ENCODE data around the gene AHDC1.
"Not testable (repeated sequence)": the region's sequence is repeated elsewhere in the genome, so short reads cannot be mapped to it uniquely, and the experiment has no call there.

Gene AHDC1

DNA sequence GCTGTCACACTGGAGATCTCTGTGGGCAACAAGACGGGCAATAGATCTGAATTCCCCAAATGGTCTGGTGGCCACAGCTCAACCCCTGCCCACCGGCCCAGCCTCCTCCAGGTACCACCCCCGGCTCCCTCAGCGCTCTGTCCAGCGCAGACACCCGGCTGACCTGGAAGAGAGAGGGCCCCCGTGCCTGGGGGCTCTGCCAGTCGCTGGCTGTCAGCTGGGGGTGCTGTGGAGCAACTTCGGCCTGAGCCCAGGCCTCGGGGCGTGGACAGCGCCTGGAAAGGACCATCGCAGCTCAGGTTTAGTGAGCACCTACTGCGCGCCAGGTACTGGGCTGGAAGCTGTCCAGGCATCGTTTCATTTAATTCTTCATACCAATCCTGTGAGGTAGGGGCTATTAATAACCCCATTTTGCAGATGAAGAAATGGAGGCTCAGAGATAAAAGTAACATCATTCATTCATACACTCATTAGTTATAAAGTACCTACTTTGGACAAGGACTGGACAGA lies 51.0 kb downstream of the AHDC1 start:
- no peak for DNase-seq (ENCODE audit: low read depth)

DNA sequence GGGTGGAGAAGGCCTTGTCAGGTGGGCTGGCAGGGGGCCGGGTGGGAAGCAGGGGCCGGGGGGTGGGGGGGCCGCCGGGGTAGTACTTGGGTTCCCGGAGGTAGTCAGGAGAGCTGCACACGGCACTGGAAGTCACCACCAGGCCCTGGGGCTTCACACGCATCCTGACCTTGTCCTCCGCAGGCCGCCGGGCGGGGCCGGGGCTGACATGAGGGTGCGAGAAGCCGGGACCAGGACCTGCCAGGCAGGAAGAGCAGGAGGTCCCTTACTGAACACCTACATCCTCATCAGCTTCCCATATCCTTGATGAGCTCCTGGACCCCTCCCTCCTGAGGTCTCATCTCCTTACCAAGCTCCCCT lies 52.0 kb downstream of the AHDC1 start:
- DNase-seq (ENCODE audit: low read depth): no peak

DNA sequence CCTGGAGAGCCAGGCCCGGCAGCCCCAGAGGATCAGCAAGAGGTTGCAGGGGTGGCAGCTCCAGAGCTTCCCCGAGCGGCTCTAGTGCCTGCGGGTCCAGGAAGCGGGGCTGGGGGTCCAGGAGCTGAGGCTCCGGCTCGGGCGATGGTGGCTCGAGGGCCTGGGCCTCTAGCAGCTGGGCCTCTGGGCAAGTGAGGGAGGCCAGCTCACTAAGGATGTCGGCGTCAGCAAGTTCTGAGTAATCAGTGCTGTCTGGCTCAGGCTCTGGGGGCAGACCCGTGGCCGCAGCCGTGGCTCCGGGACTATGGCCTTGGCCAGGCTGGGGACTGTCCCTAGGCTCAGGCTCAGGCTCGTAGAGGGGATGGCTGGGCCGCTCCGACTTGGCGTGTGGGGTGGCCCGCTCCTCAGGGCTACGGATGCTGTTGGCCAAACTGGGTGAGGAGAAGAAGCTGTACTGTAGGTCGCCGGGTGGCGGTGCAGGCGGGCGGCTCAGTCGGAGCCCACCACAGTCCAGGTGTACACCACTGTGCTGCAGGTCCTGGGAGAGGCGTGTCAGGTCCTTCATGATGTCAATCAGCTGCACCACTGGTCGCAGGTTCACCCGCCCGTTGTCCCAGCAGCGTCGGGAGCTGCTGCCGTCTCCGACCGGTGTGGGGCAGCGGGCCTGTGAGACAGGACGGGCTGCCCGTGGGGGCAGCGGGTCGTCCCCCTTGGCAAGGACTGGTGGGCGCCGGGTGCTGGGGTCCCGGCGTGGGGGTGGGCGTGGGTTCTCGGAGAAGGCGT lies 52.6 kb downstream of the AHDC1 start:
- DNase-seq (ENCODE audit: low read depth): no peak

DNA sequence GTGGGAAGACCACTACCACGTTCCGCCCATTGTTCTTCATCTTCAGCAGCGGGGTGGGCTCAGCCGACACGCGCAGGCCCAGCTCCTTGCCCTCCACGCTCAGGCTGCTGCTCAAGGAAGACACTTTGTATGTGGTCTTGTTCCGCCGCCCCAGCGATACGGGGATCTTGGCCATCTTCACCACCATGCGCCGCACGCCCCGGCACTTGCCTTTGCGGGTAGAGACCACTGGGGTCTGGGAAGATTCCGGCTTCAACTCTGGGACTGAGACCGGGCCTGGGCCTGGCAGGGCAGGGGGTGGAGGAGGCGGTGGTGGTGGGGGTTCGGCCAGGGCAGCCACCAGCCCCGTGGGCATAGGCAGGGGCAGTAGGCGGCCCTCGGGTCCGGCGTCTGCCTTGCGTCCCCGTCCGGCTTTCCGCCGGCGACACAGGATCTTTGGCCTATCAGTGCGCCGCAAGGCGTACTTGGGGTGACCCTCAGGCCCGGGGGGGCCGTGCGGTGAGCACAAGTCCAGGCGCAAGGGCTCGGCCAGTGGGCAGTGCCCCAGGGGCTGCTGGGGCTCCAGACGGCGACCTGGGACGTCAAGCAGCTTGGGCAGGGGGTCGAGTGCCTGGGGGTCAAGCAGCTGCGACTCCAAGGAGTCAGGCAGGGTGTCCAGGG lies 53.3 kb downstream of the AHDC1 start:
- no peak for DNase-seq (ENCODE audit: low read depth)

DNA sequence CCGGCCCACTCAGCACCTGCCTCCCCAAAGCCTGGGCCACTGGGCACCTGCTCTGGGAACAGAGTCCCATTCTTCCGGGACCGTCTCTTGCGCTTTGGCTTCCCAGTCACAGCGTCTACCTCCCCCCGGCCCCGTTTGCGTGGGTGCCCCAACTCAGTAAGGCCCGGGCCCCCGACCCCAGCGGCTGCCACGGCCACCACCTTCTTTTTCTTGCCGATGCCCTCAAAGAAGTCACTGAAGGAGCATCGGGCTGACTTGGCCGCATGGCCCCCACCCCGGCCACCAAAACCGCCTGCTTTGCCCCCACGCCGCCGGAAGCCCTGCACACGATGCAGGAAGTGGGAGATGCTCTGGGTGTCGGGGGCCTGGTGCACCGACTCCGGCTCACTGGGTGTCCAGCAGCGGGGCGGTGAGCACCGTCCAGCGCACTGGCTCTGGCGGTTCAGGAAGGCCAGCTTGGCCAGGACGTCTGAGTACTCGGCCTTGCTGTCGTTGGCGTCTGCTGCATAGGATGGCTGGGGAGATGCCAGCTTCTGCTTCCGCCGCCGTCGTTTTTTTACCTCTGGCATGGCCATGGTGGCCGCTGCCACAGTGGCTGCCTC lies 54.0 kb downstream of the AHDC1 start:
- no peak for DNase-seq (ENCODE audit: low read depth)

DNA sequence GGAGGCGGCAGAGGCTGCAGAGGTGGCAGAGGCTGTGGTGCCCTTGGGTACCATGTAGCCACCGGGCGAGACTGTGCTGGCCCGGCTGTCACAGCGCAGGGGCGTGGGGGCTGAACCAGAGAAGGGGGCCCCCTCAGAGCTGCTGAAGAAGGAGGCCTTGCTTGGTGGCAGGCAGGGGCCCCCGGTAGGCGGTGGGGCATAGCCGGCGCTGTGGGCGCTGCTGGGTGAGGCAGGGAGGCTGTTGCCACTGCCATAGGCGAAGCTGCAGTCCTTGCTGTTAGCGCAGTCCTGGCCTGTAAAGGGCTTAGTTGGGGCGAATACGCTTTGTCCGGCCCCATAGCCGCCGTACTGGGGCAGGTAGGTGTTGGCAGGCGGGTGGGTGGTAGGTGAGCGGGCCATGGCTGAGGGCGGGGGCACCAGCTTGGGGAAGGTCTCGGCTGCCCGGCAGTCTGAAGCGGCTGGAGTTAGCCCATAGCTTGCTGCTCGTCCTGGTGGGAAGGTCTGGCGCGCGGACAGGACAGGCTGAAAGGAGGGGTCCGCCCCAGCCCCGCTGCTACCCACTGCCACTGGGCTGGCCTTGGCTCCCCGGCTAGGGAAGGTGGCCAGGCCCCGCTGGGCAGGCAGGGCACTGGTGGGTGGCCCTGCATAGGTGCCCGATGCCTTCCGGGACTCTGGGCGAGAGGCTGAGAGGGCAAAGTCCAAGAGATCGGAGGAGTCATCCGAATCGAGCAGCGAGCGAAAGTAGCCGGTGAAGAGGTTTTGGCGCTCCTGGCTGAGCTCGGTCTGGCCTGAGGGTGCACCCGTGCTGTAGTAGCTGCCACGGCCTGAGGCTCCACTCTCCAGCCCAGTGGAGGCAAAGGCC lies 54.9 kb downstream of the AHDC1 start:
- no peak for DNase-seq (ENCODE audit: low read depth)

DNA sequence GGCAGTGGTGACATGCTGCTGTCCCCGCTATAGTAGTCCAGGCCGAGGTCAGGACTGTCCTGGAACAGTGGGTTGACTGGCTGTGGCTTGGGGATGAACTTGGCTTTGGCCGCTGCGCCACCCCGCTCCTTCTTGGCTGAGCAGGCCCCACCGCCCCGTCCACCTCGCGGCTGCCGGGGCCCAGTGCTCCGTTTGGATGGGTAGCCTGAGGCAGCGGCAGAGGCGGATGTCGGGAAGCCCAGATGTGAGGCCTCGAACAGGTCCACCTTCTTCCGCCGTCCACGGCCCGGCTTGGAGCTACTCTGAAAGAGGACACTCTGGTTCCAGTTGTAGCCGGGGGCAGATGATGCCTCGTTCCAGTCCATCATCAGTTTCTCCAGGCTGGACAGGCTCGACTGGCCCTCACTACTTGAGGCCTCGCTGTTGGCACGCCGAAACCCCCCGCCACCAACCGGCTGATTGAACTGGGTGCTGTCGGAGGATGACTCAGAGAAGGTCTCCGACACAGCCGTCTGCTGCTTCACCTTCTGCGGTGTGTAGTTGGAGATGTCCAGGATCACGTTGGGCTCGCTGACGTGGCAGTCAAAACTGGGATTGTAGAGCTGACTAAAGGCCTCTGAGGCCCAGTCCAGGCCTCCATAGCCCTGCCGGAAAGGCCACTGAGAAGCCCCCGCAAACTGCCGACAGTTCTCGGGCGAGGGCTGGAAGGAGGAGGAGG lies 55.6 kb downstream of the AHDC1 start:
- no peak for DNase-seq (ENCODE audit: low read depth)

DNA sequence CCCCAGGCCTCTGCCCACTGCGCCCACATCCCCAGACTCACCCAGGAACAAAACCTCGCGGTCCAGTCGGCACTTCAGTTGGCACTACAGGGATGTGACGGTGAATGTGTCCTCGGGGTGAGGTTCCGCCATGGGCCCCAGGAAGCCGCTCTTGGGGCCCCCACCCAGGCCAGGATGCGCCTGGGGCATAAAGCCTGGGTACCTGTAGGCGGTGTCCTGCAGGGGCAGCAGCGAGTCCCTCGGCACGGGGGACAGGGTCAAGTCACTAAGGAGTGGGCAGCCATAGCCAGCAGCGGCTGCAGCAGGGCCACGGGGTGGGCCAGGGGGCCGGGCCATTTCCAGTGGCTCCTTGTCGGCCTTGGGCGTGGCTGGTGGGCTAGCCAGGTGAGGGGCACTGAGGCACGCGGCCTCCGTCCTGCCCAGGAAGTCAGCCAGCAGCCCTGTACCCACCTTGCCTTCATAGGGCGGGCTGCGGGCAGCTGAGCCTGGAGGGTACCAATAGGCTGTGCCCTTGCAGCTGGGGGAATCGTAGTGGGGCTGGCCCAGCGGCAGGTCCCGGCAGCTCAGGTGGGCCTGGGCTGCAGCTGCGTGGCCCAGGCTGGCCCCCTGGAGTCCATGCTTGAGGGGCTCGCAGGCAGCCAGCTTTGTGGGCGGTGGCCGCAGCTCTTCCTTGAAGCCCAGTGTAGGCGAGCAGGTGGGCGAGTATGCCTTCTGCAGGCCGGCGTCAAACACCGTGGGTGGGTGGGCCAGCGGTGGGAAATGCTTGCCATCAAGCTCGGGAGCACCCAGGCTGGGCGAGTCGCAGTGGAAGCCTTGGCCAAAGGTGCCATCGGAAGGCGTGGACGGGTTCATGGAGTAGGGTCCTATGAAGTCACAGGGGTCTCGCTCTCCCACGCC lies 56.5 kb downstream of the AHDC1 start:
- no peak for DNase-seq (ENCODE audit: low read depth)

DNA sequence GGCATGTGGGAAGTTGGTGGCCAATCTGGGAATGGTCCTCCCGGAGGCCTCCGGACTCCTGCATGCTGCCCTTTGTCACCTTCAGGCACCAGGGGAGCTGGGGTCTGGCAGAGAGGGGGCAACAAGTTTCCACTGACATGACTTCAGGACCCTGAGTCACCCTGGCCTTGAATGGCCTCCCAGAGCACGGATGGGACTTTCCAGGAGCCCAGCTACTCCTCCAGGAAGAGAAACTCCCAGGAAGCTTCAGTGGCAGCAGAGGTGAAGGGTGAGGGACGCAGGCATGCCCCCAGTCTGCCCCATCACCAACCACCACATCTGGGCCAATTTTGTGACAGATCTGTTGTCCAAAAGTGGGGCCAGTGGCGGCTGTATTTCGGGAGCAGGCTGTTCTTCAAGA lies 58.1 kb downstream of the AHDC1 start:
- DNase-seq (ENCODE audit: low read depth): no peak

DNA sequence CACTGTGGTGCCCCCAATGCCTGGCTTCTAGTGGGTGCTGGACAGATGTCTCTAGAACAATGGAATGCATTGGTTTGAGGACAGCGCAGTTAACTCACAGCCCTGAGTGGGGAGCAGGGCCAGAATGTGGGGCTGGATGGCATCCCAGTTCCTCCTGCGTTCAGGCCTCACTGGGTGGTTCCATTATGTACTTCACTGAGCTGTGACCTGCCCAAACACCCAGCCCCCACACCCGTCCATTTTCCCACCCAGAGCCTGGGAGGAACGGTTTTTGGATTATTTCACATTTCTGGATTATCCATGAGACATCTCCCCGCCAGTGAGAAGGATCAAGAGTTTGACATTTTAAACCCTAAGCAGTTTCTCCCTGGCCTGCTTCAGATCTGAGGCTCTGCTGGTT lies 58.7 kb downstream of the AHDC1 start:
- DNase-seq (ENCODE audit: low read depth): no peak

DNA sequence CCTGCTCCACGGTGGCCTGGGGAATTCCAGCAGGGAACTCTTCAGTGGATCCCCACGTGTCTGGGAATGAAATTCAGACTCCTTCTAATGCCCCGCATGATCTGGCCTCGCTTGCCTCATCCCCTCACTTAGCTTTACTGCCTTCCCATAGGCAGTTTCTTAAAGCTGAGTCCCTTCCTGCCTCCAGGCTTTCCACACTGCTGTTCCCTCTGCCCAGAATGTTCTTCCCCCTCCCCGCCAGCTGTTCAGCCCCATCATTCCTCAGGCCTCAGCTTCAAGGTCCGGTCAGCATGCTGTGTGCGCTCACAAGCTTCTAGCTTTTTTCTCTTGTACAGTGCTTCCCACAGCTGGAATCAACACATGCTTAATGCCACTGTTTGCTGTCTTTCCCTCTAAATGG lies 59.1 kb downstream of the AHDC1 start:
- DNase-seq (ENCODE audit: low read depth): no peak

DNA sequence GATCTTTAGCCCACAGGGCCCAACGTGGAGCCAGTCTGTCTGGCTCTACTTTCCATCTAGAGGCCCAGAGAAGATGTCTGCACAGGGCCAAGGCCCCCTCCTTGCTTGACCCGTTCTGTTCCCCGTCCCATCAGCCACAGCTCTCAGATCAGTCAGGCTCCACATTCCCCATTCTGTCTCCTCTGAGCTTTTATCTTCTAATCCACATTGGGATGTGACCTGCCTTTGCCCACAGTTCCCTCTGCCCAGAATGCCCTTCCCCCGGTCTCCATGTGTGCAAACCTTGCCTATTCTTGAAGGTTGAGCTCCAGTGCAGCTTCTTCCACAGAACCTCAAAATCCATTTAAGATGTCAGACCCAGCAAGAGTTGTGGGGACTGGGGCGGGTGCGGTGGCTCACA lies 60.7 kb downstream of the AHDC1 start:
- no peak for DNase-seq (ENCODE audit: low read depth)

DNA sequence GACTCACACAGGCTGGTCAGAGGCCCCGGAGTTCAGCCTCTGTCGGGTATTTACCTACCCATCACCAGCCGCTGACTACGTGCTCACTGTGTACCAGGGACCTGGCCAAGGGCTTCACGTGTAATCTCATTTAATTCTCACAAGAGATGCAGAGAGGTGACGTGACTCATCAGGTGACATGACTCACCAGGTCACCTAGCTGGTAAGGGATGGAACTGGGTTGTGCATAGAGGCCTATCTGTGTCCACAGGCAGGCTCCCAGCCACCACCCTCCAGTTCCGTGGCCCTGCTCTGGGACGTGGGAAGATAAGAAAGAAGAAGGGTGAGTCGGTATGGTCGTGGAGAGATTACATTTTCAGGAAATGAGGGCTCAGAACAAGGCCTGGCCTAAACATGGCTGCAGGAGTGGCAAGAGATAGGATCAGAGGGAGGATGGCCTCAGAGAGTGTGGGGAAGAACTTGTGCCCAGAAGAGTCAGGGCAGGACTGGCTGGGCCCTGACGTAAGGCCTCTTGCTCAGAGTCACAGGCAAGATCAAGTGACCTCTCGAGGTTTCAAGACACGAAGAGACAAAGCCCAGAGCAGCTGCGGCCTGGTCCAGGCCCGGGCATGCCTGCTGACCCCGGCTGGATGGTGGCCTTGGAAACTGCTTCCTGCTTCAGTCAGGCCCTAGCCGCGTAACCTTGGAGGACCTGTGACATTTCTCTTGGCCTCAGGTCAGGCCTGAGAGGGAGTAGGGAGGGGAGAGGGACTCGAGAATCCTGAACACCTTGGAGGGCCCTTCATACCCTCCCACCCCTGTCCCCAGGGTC lies 61.3 kb downstream of the AHDC1 start:
- no peak for DNase-seq (ENCODE audit: low read depth)

DNA sequence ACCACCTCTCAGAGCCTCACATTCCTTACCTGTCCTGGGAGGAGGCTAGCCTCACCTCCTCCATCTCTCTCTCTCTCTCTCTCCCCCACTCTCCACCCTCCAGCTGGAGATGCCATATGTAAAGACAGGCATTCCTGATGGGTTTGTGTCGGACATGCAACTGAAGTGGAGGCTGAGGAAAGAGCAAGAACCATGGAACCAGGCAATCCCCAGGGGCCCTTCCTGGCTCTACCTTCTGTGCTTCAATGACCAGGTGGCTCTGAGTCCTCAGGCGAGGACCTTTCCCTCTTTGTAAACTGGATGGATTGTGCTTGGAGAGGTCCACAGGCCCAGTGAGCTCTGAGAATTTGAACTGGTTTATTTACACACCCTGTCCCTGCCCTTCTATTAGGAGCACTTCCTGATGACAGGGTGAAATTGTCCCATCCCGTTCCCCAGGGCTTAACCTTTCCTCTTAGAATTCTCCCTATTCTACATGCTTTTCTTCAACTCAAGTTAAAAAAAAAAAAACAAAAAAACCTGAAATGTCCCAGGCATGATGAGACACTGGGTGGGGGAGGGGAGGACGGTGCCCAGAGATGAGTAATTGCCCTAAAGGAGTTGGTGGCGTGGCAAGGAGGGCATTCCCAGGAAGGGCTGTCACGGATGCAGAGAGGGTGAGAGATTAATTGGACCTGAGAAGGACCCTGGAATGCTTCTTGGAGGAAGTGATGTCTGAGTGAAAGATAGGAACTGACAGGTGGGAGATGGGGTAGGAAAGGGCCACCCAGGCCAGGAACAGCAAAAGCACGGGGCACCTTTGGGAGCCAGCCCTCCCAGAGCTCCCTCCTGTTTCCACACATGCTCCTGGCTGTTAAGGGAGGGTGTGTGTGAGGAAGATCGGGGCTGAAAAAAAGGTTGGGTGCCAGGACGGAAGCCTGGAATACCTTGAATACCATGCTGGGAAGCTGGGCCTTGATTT lies 63.8 kb downstream of the AHDC1 start:
- no peak for DNase-seq (ENCODE audit: low read depth)

DNA sequence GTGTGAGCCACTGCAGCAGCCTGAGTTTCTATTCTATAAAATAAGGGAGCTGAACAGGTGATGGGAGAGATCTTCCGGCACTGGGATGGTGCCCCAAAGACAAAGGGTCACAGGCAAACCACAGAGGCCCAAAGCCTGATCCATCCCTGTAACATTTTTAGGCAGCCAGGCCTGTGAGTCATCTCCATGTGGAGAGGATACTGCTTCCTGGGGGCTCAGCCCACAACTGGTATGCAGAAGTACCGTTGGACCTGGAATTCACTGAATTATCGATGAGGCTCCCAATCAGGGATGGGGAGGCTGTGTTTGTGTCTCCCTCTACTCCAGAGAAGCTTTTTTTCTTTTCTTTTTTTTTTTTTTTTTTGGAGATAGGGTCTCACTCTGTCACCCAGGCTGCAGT lies 65.2 kb downstream of the AHDC1 start:
- no peak for DNase-seq (ENCODE audit: low read depth)

DNA sequence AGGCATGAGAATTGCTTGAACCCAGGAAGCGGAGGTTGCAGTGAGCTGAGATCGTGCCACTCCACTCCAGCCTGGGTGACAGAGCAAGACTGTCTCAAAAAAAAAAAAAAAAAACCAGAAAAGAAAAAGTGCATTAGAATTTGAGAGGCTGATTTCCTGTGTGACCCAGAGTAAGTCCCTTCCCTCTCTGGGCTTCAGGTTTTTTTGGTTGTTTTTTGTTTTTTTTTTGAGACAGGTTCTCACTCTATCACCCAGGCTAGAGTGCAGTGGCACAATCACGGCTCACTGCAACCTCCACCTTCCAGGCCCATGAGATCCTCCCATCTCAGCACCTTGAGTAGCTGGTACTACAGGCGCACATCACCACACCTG lies 65.7 kb downstream of the AHDC1 start:
- not testable (repeated sequence) for DNase-seq (ENCODE audit: low read depth)

DNA sequence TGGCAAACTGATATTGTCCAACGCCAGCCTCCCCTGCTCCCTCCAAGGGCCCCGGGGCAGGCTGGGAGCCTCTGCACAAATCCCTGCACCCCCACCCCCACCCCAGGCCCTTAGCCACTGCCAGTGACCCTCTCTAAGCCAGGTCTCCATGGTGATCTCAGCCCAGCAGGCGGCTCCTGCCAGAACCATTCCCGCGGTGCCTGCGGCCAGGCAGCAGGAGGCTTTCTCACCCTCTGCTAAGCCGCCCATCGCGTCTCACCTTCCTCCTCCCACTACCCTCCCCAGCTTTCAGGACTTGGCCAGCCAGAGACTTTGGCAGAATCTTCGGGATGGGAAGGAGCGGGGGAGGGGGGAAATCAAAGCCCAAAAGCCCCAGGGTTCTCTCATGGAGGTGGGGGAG lies 67.2 kb downstream of the AHDC1 start:
- DNase-seq (ENCODE audit: low read depth): no peak

DNA sequence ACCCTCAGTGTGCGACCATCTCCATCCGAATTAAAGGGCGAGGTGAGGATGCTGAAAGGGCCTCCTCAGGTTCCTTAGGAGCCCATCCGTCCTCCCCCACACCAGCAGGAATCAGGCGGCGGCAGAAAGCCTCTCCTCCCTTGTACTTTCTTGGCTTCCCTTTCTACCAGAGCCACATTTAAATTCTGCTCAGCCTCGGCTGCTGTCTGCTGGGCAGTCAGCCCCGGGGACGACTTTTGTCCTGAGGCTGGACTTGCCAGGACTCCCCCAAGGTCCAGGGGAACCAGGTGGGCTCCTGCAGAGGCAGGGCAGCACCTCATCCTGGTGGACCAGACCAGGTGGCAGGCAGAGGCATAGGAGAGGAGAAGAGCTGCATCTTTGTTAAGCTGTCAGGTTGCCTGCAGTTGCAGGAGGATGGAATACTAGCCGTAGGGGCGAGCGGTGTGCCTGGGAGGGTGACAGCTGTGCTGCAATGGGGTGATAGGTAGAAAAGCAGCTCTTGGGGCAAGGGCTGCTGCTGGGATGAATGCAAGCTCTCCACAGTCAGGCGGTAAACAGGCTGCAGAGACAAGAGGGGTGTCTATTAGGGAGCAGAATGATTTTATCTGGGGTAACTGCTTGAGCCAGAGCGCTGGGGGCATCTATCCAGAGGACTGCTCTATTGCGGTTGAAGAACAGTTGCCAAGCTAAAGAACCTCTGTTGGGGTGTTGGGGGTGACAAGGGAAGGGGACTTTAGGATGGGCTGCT lies 67.8 kb downstream of the AHDC1 start:
- DNase-seq (ENCODE audit: low read depth): no peak
